Keratinocyte (primary cell): ENCODE results near the gene FGFR3. TPM values are rescaled to one million over a fixed set of nuclear protein-coding genes. Genes with fewer than 3 reads are reported as not detected.

ENCODE experiments used
- DNase-seq: peaks from one replicate; pipeline ENCODE4 v3.0.0-alpha.2; 2011; ENCODE audit warnings: low read depth, missing footprints, low spot score
- FAIRE-seq: peaks from 2 replicates; lab custom pipeline; 2011; peaks lifted over from hg19 to GRCh38; lab: Jason Lieb, UNC
- H2AFZ ChIP-seq: 2 replicates; pipeline ENCODE4 v1.6.0; 2012; ENCODE audit warnings: low read length, control low read depth, inconsistent platforms; ENCODE audit not compliant: control insufficient read depth
- H3K27ac ChIP-seq: 2 replicates; pipeline ENCODE4 v1.5.1; 2011; ENCODE audit warnings: low read length; ENCODE audit not compliant: control insufficient read depth, insufficient read depth
- H3K27me3 ChIP-seq: 3 replicates; pipeline ENCODE4 v1.6.0; 2011; ENCODE audit warnings: low read length; ENCODE audit not compliant: control insufficient read depth, insufficient read depth; ENCODE audit errors: extremely low read depth
- H3K36me3 ChIP-seq, 2 experiments: 2 replicates in 1 of 2; 3 replicates in 1 of 2; pipeline ENCODE4 v1.5.1; 2011; ENCODE audit warnings: low read length in 2 of 2, mild to moderate bottlenecking in 1 of 2; ENCODE audit not compliant: control insufficient read depth in 2 of 2, insufficient read depth in 2 of 2; ENCODE audit errors: extremely low read depth in 1 of 2
- H3K4me1 ChIP-seq: 3 replicates; pipeline ENCODE4 v1.5.1; 2011; ENCODE audit warnings: low read length; ENCODE audit not compliant: control insufficient read depth, insufficient read depth; ENCODE audit errors: extremely low read depth
- H3K4me2 ChIP-seq: 3 replicates; pipeline ENCODE4 v1.6.0; 2011; ENCODE audit warnings: low read depth, low read length; ENCODE audit not compliant: control insufficient read depth, insufficient read depth; ENCODE audit errors: extremely low read depth
- H3K4me3 ChIP-seq, 3 experiments: fragments of 200-600 bp in 1 of 3; sonication (generic) in 1 of 3; 2 replicates in 2 of 3; 3 replicates in 1 of 3; pipeline ENCODE4 v1.5.1; 2011 to 2016; ENCODE audit warnings: low read length in 3 of 3, mild to moderate bottlenecking in 3 of 3, control low read depth in 2 of 3, inconsistent platforms in 1 of 3, low read depth in 1 of 3, mixed read lengths in 1 of 3, mixed run types in 1 of 3, moderate library complexity in 1 of 3; ENCODE audit not compliant: control insufficient read depth in 2 of 3, insufficient read depth in 2 of 3; ENCODE audit errors: extremely low read depth in 1 of 3
- H3K79me2 ChIP-seq: 2 replicates; pipeline ENCODE4 v1.6.0; 2012; ENCODE audit warnings: low read length; ENCODE audit not compliant: control insufficient read depth, insufficient read depth
- H3K9ac ChIP-seq: 3 replicates; pipeline ENCODE4 v1.6.0; 2011; ENCODE audit warnings: low read length; ENCODE audit not compliant: control insufficient read depth, insufficient read depth; ENCODE audit errors: extremely low read depth
- H3K9me1 ChIP-seq: 3 replicates; pipeline ENCODE4 v1.6.0; 2011; ENCODE audit warnings: low read length; ENCODE audit not compliant: control insufficient read depth, insufficient read depth; ENCODE audit errors: extremely low read depth
- H3K9me3 ChIP-seq: 2 replicates; pipeline ENCODE4 v1.5.1; 2012; ENCODE audit warnings: low read depth, low read length; ENCODE audit not compliant: control insufficient read depth
- H4K20me1 ChIP-seq: 3 replicates; pipeline ENCODE4 v1.6.0; 2011; ENCODE audit warnings: low read length; ENCODE audit not compliant: control insufficient read depth, insufficient read depth; ENCODE audit errors: extremely low read depth
- EZH2 ChIP-seq: IDR thresholded peaks from one replicate; pipeline ENCODE4 v1.6.1; 2012; ENCODE audit warnings: inconsistent platforms, mild to moderate bottlenecking, low read length, moderate library complexity
- dilution Hi-C: fragments of 300-500 bp; cut with MboI; formaldehyde crosslinking; loops from one replicate; pipeline ENCODE4 v1.7.0; 2020; ENCODE audit warnings: low sequenced_read_pairs; ENCODE audit not compliant: extremely low pct_ligation_motif_present
- polyA plus RNA-seq, 5 experiments: library from polyadenylated mRNA; depleted of rRNA in 3 of 5; stranded (reverse) in 3 of 5; stranded (forward) in 1 of 5; unstranded in 1 of 5; fragments of >200 nt; gene quantifications; 1 replicate in 1 of 5; 2 replicates in 3 of 5; 3 replicates in 1 of 5; pipeline versions ENCODE4 v1.2.1 to v1.2.3, GENCODE V29; 2011 to 2012; ENCODE audit warnings: missing spikeins in 2 of 5, low read depth in 1 of 5, low replicate concordance in 1 of 5
- TF ChIP-seq, protein P1 (sequence below), 3 experiments: IDR thresholded peaks in 1 of 3; conservative IDR thresholded peaks in 1 of 3; optimal IDR thresholded peaks in 1 of 3; 2 replicates in 2 of 3; 3 replicates in 1 of 3; pipeline versions ENCODE3 to v1.5.1; 2011; ENCODE audit warnings: low read length in 3 of 3, mild to moderate bottlenecking in 3 of 3, moderate library complexity in 2 of 3, control low read depth in 1 of 3, inconsistent platforms in 1 of 3; ENCODE audit not compliant: insufficient read depth in 2 of 3; ENCODE audit errors: extremely low read depth in 1 of 3

The FGFR3 gene
- polyA plus RNA-seq, 1 donor (not counting 4 experiments of a cell fraction or from before 2014, with no cell fraction given) = 45.2 TPM

DNA sequence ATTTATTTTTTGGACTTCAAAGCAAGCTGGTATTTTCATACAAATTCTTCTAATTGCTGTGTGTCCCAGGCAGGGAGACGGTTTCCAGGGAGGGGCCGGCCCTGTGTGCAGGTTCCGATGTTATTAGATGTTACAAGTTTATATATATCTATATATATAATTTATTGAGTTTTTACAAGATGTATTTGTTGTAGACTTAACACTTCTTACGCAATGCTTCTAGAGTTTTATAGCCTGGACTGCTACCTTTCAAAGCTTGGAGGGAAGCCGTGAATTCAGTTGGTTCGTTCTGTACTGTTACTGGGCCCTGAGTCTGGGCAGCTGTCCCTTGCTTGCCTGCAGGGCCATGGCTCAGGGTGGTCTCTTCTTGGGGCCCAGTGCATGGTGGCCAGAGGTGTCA is 15.3 kb downstream of the FGFR3 start:
- Histone ChIP-seq H3K4me3 (no peak overlapping the region), H3K9me3 (no peaks in the 10 kb centered on the region), H2AFZ (no peak overlapping the region), H3K4me2 (no peak overlapping the region), H3K27me3 (no peaks in the 10 kb centered on the region), H3K79me2 (no peaks in the 10 kb centered on the region), H3K36me3 (peaks cover 27 to 31% of the 10 kb centered on the region in 2 experiments), H3K27ac (no peak overlapping the region), H3K4me1 (no peaks in the 10 kb centered on the region), H3K9ac (no peak overlapping the region), H4K20me1 (peaks cover 7% of the 10 kb centered on the region), H3K9me1 (no peaks in the 10 kb centered on the region)
- no peak for FAIRE-seq
- no peak for DNase-seq
- dilution Hi-C loops = no loop called here
- TF ChIP-seq, protein P1, sequence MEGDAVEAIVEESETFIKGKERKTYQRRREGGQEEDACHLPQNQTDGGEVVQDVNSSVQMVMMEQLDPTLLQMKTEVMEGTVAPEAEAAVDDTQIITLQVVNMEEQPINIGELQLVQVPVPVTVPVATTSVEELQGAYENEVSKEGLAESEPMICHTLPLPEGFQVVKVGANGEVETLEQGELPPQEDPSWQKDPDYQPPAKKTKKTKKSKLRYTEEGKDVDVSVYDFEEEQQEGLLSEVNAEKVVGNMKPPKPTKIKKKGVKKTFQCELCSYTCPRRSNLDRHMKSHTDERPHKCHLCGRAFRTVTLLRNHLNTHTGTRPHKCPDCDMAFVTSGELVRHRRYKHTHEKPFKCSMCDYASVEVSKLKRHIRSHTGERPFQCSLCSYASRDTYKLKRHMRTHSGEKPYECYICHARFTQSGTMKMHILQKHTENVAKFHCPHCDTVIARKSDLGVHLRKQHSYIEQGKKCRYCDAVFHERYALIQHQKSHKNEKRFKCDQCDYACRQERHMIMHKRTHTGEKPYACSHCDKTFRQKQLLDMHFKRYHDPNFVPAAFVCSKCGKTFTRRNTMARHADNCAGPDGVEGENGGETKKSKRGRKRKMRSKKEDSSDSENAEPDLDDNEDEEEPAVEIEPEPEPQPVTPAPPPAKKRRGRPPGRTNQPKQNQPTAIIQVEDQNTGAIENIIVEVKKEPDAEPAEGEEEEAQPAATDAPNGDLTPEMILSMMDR (optimal IDR thresholded peaks at IDR 0.05 in 1 of 3, IDR thresholded peaks at IDR 0.05 in 1 of 3, conservative IDR thresholded peaks at IDR 0.05 in 1 of 3; ENCODE audit: extremely low read depth in 1 of 3, insufficient read depth in 2 of 3, low read length in 3 of 3) = no peak
- no peak for TF ChIP-seq EZH2

DNA sequence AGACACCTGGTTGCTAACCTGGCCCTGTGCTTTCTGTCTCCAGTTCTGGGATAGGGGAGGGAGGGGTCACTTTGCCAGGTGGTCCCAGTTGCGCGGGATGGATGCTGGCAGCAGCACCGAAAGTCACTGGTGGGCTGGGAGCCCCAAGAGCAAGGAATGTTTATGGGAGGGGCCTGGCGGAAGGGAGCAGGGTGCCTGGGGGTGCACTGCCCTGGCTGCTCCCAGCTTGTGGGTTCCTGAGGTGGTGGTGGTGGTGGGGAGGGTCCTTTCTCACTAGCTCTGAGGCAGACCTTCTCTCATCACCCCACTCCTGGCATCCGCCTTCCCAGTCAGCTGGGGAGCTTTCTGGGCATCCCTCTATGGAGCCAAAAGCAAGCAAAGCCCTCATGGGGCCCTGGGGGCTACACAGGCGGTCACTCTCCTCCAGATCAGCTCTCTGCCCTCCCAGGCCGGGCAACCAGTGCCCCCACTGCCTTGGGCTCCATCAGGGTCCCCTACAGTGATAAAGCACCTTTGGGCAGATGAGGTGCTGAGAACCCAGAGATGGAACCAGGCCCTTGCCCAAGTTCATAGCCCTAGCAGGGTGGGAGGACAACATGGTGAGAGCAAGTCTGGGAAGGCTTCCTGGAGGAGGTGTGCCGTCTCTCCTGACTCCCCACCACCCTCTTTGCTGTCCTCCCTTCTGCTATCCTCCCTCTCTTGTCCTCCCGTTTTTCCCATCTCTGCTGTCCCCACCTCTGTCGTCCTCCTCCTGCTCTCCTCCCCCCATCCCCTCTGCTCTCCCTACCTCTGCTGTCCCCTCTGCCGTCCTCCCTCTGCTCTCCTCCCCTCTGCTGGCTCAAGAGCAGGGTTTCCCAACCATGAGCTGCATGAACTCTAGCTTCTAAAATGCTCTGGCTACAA is 16.0 kb downstream of the FGFR3 start:
- Histone ChIP-seq H3K79me2 (no peaks in the 10 kb centered on the region), H3K36me3 (peaks cover 23 to 32% of the 10 kb centered on the region in 2 experiments), H3K9me3 (no peaks in the 10 kb centered on the region), H3K27ac (no peak overlapping the region), H3K4me3 (no peak overlapping the region), H3K4me2 (no peak overlapping the region), H3K9me1 (no peaks in the 10 kb centered on the region), H3K4me1 (no peaks in the 10 kb centered on the region), H3K27me3 (no peaks in the 10 kb centered on the region), H2AFZ (no peak overlapping the region), H3K9ac (no peak overlapping the region), H4K20me1 (peaks cover 7% of the 10 kb centered on the region)
- FAIRE-seq (no peak), DNase-seq (no peak)
- TF ChIP-seq, protein P1 (optimal IDR thresholded peaks at IDR 0.05 in 1 of 3, IDR thresholded peaks at IDR 0.05 in 1 of 3, conservative IDR thresholded peaks at IDR 0.05 in 1 of 3; ENCODE audit: extremely low read depth in 1 of 3, insufficient read depth in 2 of 3, low read length in 3 of 3) = no peak
- TF ChIP-seq EZH2 = no peak
- dilution Hi-C loops = no loop called here
